ENCODE data around the gene MED31. TPM values are rescaled to one million over a fixed set of nuclear protein-coding genes. Genes with fewer than 3 reads are reported as not detected.
"Not testable (repeated sequence)": the region's sequence is repeated elsewhere in the genome, so short reads cannot be mapped to it uniquely, and the experiment has no call there.

Gene MED31
- 10 to 100 TPM in 1 of 2 donors, 1 to 10 TPM in 1; 9.2 to 11.3 TPM for total RNA-seq
- long read RNA-seq, partial matches to known transcripts, result 0 of 1 reads
- long read RNA-seq, other reads (novel, unspliced or antisense), result 0 of 1 reads

DNA sequence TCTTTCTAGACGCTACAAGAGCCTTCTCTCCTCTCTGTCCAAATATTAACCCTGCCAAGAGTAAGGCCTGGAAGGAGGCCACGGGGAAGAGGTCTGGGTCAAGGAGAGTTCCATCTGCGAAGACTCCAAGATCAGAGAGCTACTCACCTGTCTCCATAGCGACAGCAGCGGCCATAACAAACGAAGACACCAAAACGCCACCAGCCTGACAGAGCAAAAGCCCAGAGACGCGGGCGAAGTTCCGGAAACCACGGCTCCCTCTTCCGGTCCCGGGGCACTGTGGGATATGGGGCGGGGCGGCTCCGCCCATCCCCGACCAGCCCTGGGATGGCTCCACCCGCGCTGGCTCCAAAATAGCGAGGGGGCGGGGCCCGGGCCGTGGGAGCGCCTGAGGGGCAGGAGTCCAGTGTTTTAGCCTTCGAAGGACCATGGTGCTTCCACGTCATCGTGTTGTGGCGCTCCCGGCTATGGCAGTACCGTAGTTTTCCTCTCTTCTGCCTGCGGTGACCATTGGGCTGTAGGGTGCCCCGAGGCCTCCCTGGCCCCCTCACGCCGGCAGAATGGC, at the start of gene MED31, which contains the start of gene C17orf100:
Gene MED31, minus strand, starts transcription at position 252 of the 565 bp plus-strand sequence. Its CDS starts 77 bp downstream, at position 175.
Gene C17orf100, plus strand, starts transcription at position 409 of the 565 bp plus-strand sequence. Its CDS starts 152 bp downstream, at position 561.
- peak; percentile 94 to 97 for DNase-seq

GRCh38 chr17:6700948-6701307, 49.5 kb upstream of the MED31 start:
- intact Hi-C loops (cut with DNase I, micrococcal nuclease), result loop anchor here in 1 of 2 donors (10.0 kb wide), 1 partner anchor 64 kb away; no protein-coding TSS in a partner anchor
- no peak for DNase-seq
- ATAC-seq, result no peak

More for the DNA sequence above, at the start of gene MED31, which contains the start of gene C17orf100:
- intact Hi-C loops (cut with DNase I, micrococcal nuclease), result no loop called here
- peak; percentile 92 for ATAC-seq

GRCh38 chr17:6699997-6700947, 48.9 kb upstream of the MED31 start:
- intact Hi-C loops (cut with DNase I, micrococcal nuclease), result loop anchor here in 1 of 2 donors (10.0 kb wide), 1 partner anchor 65 kb away; no protein-coding TSS in a partner anchor
- ATAC-seq, result no peak
- no peak for DNase-seq

DNA sequence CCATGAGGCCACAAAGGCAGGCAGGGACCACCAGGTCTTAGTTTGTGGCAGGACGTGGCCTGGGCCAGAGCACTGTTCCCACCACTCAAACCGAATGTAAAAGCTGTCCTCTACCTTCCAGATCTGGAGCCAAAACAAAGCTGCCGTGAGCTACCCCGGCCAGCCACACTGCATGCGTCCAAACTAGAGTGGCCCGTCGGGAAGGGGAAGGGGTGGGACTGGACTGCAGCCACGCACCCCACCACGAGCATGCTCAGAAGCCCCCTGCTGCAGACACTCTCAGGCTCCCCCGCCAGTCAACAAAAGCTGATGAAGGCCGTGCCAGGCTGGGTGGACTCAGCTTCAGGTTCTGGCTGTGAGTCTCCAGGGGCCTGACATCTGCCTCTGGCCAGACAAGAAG, 46.6 kb upstream of the MED31 start:
- DNase-seq (no peak), ATAC-seq (no peak)
- intact Hi-C loops (cut with DNase I, micrococcal nuclease), result no loop called here

GRCh38 chr17:6696906-6697305, 45.5 kb upstream of the MED31 start:
- ATAC-seq (no peak), DNase-seq (no peak)
- intact Hi-C loops (cut with DNase I, micrococcal nuclease), result no loop called here

DNA sequence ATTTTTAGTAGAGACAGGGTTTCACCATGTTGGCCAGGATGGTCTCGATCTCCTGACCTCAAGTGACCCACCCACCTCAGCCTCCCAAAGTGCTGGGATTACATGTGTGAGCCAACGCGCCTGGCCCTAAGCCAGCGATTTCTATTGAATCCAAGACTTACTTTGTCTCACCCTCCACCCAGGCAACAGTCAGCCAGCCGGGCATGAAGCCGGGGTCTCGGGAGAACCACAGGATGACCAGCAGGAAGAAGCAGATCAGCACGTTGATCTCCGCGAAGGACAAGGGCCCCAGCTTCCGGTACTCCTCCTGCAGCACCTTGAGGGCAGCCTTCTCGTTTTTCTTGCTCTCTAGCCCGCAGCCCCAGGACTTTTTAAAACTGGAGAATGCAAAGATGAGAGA, 44.2 kb upstream of the MED31 start:
- no peak for DNase-seq
- intact Hi-C loops (cut with DNase I, micrococcal nuclease), result no loop called here
- ATAC-seq, result no peak

DNA sequence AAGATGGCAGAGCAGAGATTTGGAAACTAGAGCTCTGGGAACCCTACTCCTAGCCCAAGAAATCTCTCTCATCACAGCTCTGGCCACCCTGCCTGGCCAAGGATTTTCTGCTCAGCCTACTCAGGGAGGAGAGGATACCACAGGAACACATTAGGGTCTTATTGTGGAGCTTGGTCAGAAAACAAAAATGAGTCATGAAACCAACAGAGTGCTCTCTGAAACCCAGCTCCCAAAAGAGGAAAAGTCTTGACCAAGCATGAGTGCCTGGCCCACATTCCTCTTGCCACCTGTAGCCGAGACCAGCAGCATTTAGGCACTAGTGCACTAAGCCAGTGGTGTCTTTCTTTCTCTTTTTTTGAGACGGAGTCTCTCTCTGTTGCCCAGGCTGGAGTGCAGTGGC, 43.6 kb upstream of the MED31 start:
- no peak for ATAC-seq
- intact Hi-C loops (cut with DNase I, micrococcal nuclease), result no loop called here
- no peak for DNase-seq

- ATAC-seq; DNase-seq; intact Hi-C loops (cut with DNase I, micrococcal nuclease): not testable (repeated sequence)
Measured at GRCh38 chr17:6691958-6692357, 40.6 kb upstream of the MED31 start.

DNA sequence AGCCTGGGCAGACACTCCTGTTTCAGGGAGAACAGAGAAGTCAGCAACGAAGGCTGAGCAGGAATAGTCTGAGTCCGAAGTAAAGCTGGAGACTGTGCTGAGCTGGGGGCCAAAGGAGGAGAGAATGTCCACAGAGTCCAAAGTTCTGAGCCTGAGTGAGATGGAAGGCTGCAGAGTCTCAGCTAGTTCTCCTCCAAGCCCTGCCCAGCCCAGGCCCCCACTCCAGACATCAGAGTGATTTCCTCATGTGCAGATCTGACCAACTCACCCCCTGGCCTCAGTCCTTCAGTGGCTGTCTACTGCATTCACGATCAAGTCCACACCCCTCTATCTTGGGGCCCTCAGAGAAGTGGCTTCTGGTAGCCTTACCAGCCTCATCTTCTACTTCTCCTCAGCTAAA, 40.1 kb upstream of the MED31 start:
- ATAC-seq (no peak), DNase-seq (no peak)
- intact Hi-C loops (cut with DNase I, micrococcal nuclease), result no loop called here

DNA sequence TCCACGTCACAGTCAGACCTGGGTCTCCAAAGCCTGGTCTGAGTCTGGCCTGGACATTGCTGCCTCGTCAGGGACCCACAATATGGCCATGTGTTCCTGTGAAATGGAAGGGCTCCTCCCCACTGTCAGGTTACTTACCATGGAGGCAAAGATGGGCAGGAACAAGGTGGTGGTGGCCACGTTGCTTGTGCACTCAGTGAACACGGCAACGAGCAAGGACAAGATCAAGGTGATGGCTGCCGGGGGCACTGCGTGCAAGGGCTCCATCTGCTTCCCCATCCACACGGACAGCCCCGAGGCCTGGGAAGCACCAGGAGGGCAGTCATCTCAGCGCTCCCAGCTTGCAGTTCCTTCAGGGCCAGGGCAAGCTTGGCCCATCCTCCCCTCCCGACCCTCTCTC, 39.2 kb upstream of the MED31 start:
- ATAC-seq, result no peak
- intact Hi-C loops (cut with DNase I, micrococcal nuclease), result no loop called here
- DNase-seq, result no peak

DNA sequence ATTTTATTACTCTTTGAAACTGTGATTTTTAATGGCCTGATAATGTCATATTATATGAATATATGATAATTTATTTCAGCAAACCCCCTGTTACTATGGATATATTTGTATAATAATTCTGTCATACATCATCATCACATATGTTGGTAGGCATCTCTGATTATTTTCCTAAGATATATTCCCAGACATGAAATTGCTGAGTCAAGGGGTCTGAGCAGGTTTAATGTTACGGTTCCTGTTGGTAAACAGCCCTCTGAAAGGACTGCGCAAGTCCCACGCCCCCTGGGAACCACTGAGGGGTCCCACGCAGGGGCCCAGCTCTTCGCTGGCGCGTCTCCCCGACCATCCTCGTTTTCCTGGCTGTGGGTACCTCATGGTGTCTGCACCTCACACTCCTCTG, 37.5 kb upstream of the MED31 start:
- ATAC-seq (no peak), DNase-seq (no peak)
- intact Hi-C loops (cut with DNase I, micrococcal nuclease), result no loop called here

GRCh38 chr17:6686026-6686425, 34.6 kb upstream of the MED31 start:
- intact Hi-C loops (cut with DNase I, micrococcal nuclease), result no loop called here
- no peak for DNase-seq
- no peak for ATAC-seq

DNA sequence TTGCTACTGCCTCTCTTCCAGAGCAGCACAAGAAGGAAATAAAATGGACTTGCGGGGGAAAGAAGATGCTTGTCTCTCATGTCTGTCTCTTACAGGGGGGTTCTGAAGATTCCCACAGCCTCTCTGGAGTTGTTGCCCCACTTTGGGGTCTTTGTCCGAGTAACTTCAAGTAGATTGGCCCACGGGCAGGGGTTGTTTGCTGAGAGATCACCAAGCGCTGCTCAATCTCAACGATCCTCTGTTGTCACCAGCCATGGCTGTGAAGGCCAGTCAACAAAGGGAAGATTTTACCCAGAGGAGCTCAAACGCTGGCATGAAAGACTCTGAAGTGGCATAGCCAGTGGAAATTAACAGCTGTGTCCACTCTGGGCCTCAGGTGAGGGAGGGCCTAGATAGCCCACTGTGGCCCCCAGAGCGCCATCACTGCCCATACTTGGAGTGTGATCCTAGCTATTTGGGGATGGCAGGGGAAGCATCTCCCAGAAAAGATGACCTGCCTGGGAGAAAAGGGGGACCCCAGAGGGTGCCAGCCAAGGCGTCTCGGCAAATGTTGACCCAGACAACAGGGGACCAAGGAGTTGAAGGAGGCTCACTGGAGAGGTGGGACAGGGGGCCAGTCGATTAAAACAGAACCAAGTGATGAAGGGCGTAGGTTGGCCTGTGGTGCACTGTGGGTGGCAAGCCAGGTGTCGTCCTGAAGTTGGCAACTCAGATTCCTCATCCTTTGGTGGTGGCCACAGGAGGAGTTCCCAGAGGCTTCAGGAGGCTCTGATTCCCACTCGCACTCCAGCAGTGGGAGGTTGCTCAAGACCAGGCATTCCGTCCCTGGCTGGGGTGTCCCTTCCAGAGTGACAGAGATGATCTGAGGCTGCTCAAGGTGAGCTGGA, 33.7 kb upstream of the MED31 start:
- ATAC-seq (no peak), DNase-seq (no peak)
- intact Hi-C loops (cut with DNase I, micrococcal nuclease), result no loop called here

DNA sequence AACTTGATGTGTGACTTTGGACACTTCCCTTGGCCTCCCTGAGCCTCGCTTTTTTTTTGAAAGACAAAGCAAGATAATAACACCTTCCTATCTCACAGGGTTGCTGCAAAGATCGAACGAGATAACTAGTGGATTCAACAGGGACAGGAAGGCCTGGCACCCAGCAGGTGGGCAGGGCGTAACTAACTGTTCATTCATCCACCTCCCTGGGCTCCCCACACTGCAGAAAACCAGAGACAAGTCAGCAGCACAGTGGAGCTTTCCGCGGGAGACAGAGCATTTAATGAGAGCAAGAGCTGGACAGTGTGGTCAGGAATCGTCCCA, 33.0 kb upstream of the MED31 start:
- intact Hi-C loops (cut with DNase I, micrococcal nuclease), result no loop called here
- no peak for DNase-seq
- ATAC-seq, result no peak

DNA sequence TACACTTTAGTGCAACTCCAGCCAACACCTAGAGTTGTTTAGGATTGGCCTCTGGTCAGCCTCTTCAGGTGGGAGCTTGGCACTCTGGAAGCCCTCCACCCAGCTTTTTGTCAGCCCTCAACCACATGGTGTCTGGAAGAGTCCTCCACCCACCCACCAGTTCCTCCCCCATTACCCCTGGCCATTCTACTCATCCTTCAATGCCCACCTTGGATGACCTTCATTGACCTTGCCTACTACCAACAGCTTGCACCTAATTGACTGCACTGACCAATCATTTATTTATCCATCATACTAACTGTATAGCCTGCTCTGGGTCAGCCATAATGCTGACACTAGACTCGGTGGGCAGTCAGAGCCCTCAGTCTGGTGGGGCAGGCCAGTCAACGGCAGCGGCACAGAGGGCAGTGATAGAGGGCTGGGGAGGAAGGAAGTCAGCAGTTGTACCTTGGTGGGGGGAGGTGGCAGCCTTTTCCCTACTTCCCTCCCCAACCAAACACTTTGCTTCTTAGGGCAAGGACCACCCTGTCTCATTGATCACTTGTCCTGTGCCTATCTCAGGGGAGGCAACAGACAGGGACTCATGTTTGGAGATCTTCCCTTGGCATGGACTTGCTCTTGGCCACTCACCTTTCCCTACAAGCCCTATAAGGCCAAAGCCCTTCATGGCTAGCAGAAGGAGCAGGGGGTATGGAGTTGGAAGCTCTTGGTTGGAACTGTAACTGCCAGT, 32.5 kb upstream of the MED31 start:
- DNase-seq (no peak), ATAC-seq (no peak)
- intact Hi-C loops (cut with DNase I, micrococcal nuclease), result no loop called here

DNA sequence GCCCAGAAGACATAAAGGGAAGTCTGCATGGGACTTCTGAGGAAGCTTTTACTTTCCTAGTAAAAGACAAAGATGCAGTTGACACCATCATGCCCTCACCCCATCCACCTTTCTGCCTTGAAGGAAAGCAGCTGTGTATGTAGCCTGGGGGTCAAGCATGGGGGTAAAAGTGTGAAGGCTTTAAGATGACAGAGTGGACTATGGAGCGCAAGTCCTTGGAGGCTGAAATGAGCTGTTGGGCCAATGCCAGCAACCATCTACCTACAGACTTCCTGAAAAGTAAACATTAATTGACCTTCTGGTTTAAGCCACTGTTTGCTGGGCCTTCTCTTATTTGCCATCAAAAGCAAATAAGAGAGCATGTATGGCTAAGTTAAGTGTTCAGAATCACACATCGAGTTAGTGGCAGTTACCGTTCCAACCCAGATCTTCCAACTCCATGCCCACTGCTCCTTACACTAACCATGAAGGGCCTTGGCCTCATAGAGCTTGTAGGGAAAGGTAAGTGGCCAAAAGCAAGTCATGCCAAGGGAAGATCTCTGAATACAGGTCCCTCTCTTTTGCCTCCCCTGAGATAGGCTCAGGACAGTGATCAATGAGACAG, 31.8 kb upstream of the MED31 start:
- intact Hi-C loops (cut with DNase I, micrococcal nuclease), result no loop called here
- no peak for DNase-seq
- no peak for ATAC-seq

DNA sequence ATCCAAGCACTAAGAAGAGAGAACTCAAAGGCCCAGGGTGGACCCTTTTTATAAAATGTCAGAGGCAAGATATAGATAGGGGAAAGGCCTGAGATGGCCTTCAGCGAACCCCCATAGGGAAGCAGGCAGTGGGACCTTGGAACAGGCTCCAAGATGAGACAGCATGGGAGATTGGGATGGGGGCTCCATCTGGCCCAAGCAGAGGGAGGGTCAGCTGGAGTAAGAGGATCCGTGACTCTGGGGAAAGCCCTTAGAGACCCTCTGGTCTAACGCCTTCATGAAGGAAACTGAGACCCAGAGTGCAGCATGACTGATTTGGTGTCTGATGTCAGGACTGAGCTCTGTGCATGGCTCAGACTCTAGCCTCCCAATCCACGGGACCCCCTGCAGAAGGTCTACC, 30.9 kb upstream of the MED31 start:
- ATAC-seq (no peak), DNase-seq (no peak)
- intact Hi-C loops (cut with DNase I, micrococcal nuclease), result no loop called here

DNA sequence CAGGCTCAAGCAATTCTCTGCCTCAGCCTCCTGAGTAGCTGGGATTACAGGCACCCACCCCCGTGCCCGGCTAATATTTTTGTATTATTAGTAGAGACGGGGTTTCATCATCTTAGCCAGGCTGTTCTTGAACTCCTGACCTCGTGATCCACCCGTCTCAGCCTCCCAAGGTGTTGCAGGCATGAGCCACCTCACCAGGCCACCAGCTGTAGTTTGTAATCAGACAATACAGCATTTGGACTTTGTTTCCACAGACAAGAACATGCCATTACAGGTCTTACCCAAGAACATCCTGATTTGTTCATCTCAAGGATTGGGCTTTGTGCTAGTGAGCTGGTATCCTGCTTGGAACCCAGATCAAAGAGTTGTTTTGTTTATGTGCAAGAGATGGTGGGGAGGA, 30.3 kb upstream of the MED31 start:
- DNase-seq, result no peak
- intact Hi-C loops (cut with DNase I, micrococcal nuclease), result no loop called here
- ATAC-seq, result no peak
